BLaER1 treated with 17β-estradiol and CSF1 and Interleukin-3, amounts not matched to agents 10 nM and 100 nM (cell line): ENCODE results near the gene LAGE3.

ENCODE experiments used
- H3K27ac ChIP-seq, 11 experiments: shearing (Covaris generic); formaldehyde crosslinking; 2 replicates each; pipeline ENCODE4 v1.8.1; 2022
- H3K27me3 ChIP-seq, 11 experiments: shearing (Covaris generic); formaldehyde crosslinking; 2 replicates each; pipeline ENCODE4 v1.8.1; 2022
- H3K36me3 ChIP-seq, 11 experiments: shearing (Covaris generic); formaldehyde crosslinking; 2 replicates each; pipeline ENCODE4 v1.8.1; 2022
- H3K4me1 ChIP-seq, 10 experiments: shearing (Covaris generic); formaldehyde crosslinking; 2 replicates each; pipeline ENCODE4 v1.8.1; 2022
- H3K4me2 ChIP-seq, 11 experiments: shearing (Covaris generic); formaldehyde crosslinking; 2 replicates each; pipeline ENCODE4 v1.8.1; 2022
- H3K4me3 ChIP-seq, 10 experiments: shearing (Covaris generic); formaldehyde crosslinking; 2 replicates each; pipeline ENCODE4 v1.8.1; 2022
- H3K9ac ChIP-seq, 11 experiments: shearing (Covaris generic); formaldehyde crosslinking; 2 replicates each; pipeline ENCODE4 v1.8.1; 2022
- H3K9me3 ChIP-seq, 11 experiments: shearing (Covaris generic); formaldehyde crosslinking; replicated peaks in 1 of 11; 2 replicates each; pipeline ENCODE4 v1.8.1; 2022
- H4K20me1 ChIP-seq, 11 experiments: shearing (Covaris generic); formaldehyde crosslinking; 2 replicates each; pipeline ENCODE4 v1.8.1; 2022
- Cebpa-rat ChIP-seq, 11 experiments: shearing (Covaris generic); IDR thresholded peaks; 2 replicates each; pipeline ENCODE4 v1.8.1; 2022

The LAGE3 gene, protein sequence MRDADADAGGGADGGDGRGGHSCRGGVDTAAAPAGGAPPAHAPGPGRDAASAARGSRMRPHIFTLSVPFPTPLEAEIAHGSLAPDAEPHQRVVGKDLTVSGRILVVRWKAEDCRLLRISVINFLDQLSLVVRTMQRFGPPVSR

DNA sequence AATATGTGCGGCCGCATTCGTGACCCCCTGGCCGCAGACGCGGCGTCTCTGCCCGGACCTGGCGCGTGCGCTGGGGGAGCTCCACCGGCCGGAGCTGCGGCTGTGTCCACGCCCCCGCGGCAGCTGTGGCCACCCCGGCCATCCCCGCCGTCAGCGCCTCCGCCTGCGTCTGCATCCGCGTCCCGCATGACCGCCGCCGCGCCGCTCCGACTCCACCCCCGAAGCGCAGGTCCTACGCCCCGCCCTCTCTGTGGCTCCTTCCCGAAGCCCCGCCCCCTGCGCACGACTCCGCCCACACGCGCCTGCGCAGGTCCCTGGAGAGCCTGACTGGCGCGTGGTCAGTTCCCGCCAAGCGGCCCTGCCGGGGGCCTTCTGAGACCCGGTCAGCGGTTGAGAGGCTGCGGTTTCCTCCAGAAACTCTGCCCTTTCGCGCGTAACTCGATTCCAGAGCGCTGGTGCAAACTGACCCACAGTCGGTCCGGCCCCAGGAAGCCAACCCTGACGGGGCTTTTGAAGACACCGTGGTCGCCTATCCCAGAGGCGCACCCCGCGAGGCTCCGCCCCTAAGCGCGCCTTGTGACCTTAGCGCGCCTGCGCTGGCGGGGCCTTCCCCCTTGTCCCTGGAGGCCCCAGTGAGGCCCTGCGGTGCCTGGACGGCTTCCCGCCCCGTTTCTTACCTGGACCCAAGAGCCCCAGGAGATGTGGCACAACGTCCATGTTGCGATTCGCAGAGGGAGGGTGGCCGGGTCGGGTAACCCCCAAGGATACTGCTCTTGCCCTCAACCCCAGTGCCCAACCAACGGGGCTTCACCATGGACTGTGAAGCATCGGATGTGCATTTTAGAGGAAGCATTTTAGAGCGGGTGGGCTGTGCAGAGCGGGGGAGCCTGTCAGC is at the start of gene LAGE3:
LAGE3 (minus strand) TSS at position 554 of the 895 bp plus-strand sequence; CDS start at position 188, 366 bp downstream.
- H3K9me3 ChIP-seq = peaks cover 0 to 8% (median 0%) of the 10 kb centered on the region in 11 experiments; a peak in 2 of 22 replicates
- H3K36me3 ChIP-seq = peaks cover 0 to 13% (median 4%) of the 10 kb centered on the region in 11 experiments; a peak in 7 of 22 replicates
- H3K4me3 ChIP-seq = peak within 1 kb of the TSS; percentile 45 to 73 (median 62)
- peaks cover 0 to 27% (median 14%) of the 10 kb centered on the region in 11 experiments; a peak in 13 of 22 replicates for H4K20me1 ChIP-seq
- H3K9ac ChIP-seq = peak within 1 kb of the TSS; percentile 60 to 81 (median 77)
- H3K27ac ChIP-seq = peak within 1 kb of the TSS; percentile 40 to 89 (median 84)
- peak within 1 kb of the TSS; percentile 49 to 91 (median 78) for H3K4me2 ChIP-seq
- TF ChIP-seq Cebpa-rat (IDR thresholded peaks at IDR 0.05) = no peak
- H3K4me1 ChIP-seq = peaks cover 31 to 55% (median 39%) of the 10 kb centered on the region in 10 experiments
- H3K27me3 ChIP-seq = peaks cover 34 to 73% (median 62%) of the 10 kb centered on the region in 11 experiments

GRCh38 chrX:154526901-154527675 is 48.0 kb upstream of the LAGE3 start:
- H3K4me3 ChIP-seq = peak overlapping the region in 2 of 10 experiments; percentile 30 to 41; a peak in 1 of 20 replicates
- H3K27me3 ChIP-seq = peaks cover 47 to 88% (median 81%) of the 10 kb centered on the region in 11 experiments
- H3K9ac ChIP-seq = peak overlapping the region; percentile 23 to 59 (median 52); a peak in 18 of 22 replicates
- H3K4me2 ChIP-seq = peak overlapping the region; percentile 19 to 69 (median 58); a peak in 21 of 22 replicates
- TF ChIP-seq Cebpa-rat (IDR thresholded peaks at IDR 0.05) = no peak
- peak overlapping the region; percentile 11 to 63 (median 53); a peak in 19 of 22 replicates for H3K27ac ChIP-seq
- H3K36me3 ChIP-seq = peaks cover 0 to 17% (median 5%) of the 10 kb centered on the region in 11 experiments; a peak in 10 of 22 replicates
- peaks cover 8 to 25% (median 17%) of the 10 kb centered on the region in 10 experiments; a peak in 18 of 20 replicates for H3K4me1 ChIP-seq
- peaks cover 0 to 23% (median 6%) of the 10 kb centered on the region in 11 experiments; a peak in 9 of 22 replicates for H4K20me1 ChIP-seq
- H3K9me3 ChIP-seq = no peaks in the 10 kb centered on the region

DNA sequence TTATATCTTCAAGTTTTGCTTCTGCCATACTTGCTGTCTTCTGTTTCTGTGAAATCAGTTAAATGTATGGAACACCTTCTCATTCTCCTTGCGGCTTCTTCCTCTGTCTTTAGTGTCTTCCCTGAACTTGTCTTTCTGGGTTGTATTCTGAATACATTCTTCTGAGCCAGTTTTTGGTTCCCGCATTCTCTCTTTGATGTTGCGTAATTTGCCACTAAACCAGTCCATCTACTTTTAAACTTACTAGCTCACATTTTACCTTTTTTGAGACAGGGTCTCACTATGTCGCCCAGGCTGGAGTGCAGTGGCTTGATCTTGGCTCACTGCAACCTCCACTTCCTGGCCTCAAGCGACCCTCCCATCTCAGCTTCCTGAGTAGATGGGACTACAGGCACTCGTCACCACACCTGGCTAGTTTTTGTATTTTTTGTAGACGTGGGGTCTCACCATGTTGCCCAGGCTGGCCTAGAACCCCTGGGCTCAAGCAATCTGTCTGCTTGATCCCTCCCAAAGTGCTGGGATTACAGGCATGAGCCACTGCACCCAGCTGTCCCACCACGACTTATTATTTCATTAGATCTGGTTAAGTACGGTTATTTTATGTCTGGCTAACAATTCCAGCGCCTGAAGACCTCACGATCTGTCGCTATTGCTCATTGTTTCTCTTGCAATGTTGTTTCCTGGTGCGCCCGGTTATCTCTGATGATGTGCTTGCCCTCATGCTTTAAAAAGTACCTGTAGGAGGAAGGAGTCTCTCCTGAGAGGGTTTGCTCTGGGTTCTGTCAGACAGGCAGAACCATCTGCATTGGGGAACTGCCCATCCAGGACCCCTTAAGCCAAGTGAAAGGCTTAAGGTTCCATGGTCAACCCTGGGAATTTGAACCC is 46.8 kb upstream of the LAGE3 start:
- peaks cover 0 to 11% (median under 1%) of the 10 kb centered on the region in 11 experiments; a peak in 6 of 22 replicates for H3K36me3 ChIP-seq
- H3K4me1 ChIP-seq = peaks cover 8 to 25% (median 17%) of the 10 kb centered on the region in 10 experiments; a peak in 18 of 20 replicates
- H3K4me3 ChIP-seq = no peak overlapping the region
- H3K9me3 ChIP-seq = no peaks in the 10 kb centered on the region
- H3K27ac ChIP-seq = no peak overlapping the region; a peak in 1 of 22 replicates
- peaks cover 47 to 88% (median 80%) of the 10 kb centered on the region in 11 experiments for H3K27me3 ChIP-seq
- H3K9ac ChIP-seq = no peak overlapping the region
- H4K20me1 ChIP-seq = peaks cover 0 to 18% (median 3%) of the 10 kb centered on the region in 11 experiments; a peak in 8 of 22 replicates
- H3K4me2 ChIP-seq = peak overlapping the region in 2 of 11 experiments; percentile 9 to 12; a peak in 2 of 22 replicates
- TF ChIP-seq Cebpa-rat (IDR thresholded peaks at IDR 0.05) = peak in 7 of 11 experiments; percentile 15 to 79 (median 49); a peak in 7 of 22 replicates

DNA sequence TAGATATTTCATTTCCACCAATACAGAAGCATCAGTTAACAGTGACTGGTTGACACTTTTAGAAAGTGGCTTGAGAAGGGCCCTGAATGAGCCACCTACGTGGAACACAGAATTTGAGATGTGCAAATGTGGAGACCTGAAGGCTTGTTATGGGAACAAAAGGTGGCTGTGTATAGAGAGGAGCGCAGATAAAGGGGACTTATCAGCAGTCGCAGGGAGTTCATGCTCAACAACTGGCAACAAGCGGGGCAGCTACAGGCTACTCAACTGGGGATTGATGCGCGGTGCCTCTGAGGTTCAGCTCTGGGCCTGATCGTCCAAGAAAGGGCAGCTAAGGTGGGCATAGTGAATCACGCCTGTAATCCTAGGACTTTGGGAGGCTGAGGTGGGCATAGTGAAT is 40.3 kb upstream of the LAGE3 start:
- Histone ChIP-seq H3K4me2 (no peak overlapping the region), H4K20me1 (no peaks in the 10 kb centered on the region), H3K9me3 (peaks cover 5 to 29% (median 20%) of the 10 kb centered on the region in 11 experiments; a peak in 16 of 22 replicates), H3K27ac (no peak overlapping the region), H3K27me3 (peaks cover 8 to 72% (median 54%) of the 10 kb centered on the region in 11 experiments), H3K36me3 (no peaks in the 10 kb centered on the region), H3K4me1 (peaks cover 12 to 19% (median 16%) of the 10 kb centered on the region in 10 experiments), H3K9ac (no peak overlapping the region), H3K4me3 (no peak overlapping the region)
- TF ChIP-seq Cebpa-rat (IDR thresholded peaks at IDR 0.05) = no peak

DNA sequence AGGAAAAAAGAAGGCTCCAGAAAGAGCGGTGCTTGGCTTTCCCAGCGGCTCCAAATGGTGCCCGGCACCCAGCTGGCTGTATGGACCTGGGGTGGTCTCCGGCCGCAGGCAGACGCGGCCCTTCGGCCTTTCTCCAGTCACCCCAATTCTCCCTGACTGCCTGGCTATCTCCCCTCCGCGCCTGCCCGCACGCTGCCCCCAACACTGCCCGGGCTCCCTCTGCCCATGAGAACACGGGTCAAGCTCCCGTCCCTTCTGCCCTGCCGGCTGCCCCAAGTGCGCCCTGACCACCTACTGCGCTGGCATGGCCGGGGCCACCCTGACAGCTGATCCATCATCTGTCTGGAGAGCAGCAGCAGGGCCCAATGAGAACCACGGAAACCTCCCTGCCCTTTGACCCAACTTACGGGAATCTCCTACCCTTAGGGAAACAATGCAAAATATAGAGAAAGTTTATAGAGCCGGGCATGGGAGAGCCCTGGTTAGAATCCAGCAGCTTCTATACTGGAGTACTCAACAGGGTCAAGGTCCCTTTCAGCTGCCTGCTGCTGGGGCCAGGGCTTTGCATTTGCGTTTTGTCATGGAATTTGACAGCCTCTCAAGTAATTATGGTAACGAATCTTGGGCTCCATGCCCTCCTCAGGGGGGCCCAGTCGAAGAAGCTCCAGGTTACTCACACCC is 38.2 kb upstream of the LAGE3 start:
- Histone ChIP-seq H4K20me1 (peaks cover 0 to 7% (median 0%) of the 10 kb centered on the region in 11 experiments; a peak in 1 of 22 replicates), H3K4me2 (peak overlapping the region; percentile 50 to 84 (median 72); a peak in 20 of 22 replicates), H3K27me3 (peaks cover 8 to 65% (median 45%) of the 10 kb centered on the region in 11 experiments; a peak in 20 of 22 replicates), H3K9me3 (peaks cover 5 to 37% (median 20%) of the 10 kb centered on the region in 11 experiments; a peak in 16 of 22 replicates), H3K9ac (peak overlapping the region in 9 of 11 experiments; percentile 55 to 93 (median 88); a peak in 14 of 22 replicates), H3K36me3 (no peaks in the 10 kb centered on the region; a peak in 1 of 22 replicates), H3K4me3 (peak overlapping the region in 2 of 10 experiments; percentile 67 to 69; a peak in 2 of 20 replicates), H3K27ac (peak overlapping the region in 9 of 11 experiments; percentile 57 to 92 (median 84); a peak in 18 of 22 replicates), H3K4me1 (peaks cover 15 to 37% (median 29%) of the 10 kb centered on the region in 10 experiments)
- TF ChIP-seq Cebpa-rat (IDR thresholded peaks at IDR 0.05) = no peak

GRCh38 chrX:154516656-154517100 is 37.6 kb upstream of the LAGE3 start:
- Histone ChIP-seq H3K9ac (peak overlapping the region; percentile 55 to 93 (median 88)), H4K20me1 (peaks cover 0 to 8% (median 0%) of the 10 kb centered on the region in 11 experiments; a peak in 1 of 22 replicates), H3K4me3 (peak overlapping the region; percentile 58 to 81 (median 70)), H3K36me3 (no peaks in the 10 kb centered on the region; a peak in 1 of 22 replicates), H3K27me3 (peaks cover 8 to 65% (median 42%) of the 10 kb centered on the region in 11 experiments; a peak in 20 of 22 replicates), H3K27ac (peak overlapping the region; percentile 32 to 92 (median 78); a peak in 21 of 22 replicates), H3K4me2 (peak overlapping the region; percentile 50 to 84 (median 72)), H3K4me1 (peaks cover 18 to 43% (median 35%) of the 10 kb centered on the region in 10 experiments), H3K9me3 (peaks cover 5 to 37% (median 20%) of the 10 kb centered on the region in 11 experiments; a peak in 16 of 22 replicates)
- TF ChIP-seq Cebpa-rat (IDR thresholded peaks at IDR 0.05) = peak in 3 of 11 experiments; percentile 19 to 48 (median 32); a peak in 1 of 22 replicates
